HAP-1 (cell line): ENCODE measurements around the gene POLD1.
"Not testable (repeated sequence)": the region's sequence is repeated elsewhere in the genome, so short reads cannot be mapped to it uniquely, and the experiment has no call there.

Source experiments
- DNase-seq, 2 experiments: peaks; one replicate each; pipeline ENCODE4 v3.0.0-alpha.2; 2016 to 2020; ENCODE audit warnings: low spot score in 2 of 2
- H3K27me3 ChIP-seq: fragments of 250-450 bp; sonication (Bioruptor Pico); 2 replicates; pipeline ENCODE4 v1.5.1; 2020; ENCODE audit warnings: low read depth, mild to moderate bottlenecking, moderate library complexity
- H3K36me3 ChIP-seq: fragments of 250-450 bp; sonication (Bioruptor Pico); replicated peaks from 2 replicates; pipeline ENCODE4 v1.5.1; 2020; ENCODE audit warnings: mild to moderate bottlenecking
- H3K4me1 ChIP-seq: fragments of 250-450 bp; sonication (Bioruptor Pico); 2 replicates; pipeline ENCODE4 v1.5.1; 2020; ENCODE audit warnings: mild to moderate bottlenecking
- H3K4me3 ChIP-seq: fragments of 250-450 bp; sonication (Bioruptor Pico); 2 replicates; pipeline ENCODE4 v1.5.1; 2020; ENCODE audit warnings: mild to moderate bottlenecking, moderate library complexity
- H3K9me3 ChIP-seq: fragments of 250-450 bp; sonication (Bioruptor Pico); 2 replicates; pipeline ENCODE4 v1.5.1; 2020; ENCODE audit warnings: mild to moderate bottlenecking, moderate library complexity
- in situ Hi-C: fragments of 300-500 bp; cut with MboI; formaldehyde crosslinking; loops from 3 replicates; pipeline ENCODE4 v1.14.3; 2020; ENCODE audit warnings: low sequenced_read_pairs, inconsistent platforms, mixed read lengths

The POLD1 gene

DNA sequence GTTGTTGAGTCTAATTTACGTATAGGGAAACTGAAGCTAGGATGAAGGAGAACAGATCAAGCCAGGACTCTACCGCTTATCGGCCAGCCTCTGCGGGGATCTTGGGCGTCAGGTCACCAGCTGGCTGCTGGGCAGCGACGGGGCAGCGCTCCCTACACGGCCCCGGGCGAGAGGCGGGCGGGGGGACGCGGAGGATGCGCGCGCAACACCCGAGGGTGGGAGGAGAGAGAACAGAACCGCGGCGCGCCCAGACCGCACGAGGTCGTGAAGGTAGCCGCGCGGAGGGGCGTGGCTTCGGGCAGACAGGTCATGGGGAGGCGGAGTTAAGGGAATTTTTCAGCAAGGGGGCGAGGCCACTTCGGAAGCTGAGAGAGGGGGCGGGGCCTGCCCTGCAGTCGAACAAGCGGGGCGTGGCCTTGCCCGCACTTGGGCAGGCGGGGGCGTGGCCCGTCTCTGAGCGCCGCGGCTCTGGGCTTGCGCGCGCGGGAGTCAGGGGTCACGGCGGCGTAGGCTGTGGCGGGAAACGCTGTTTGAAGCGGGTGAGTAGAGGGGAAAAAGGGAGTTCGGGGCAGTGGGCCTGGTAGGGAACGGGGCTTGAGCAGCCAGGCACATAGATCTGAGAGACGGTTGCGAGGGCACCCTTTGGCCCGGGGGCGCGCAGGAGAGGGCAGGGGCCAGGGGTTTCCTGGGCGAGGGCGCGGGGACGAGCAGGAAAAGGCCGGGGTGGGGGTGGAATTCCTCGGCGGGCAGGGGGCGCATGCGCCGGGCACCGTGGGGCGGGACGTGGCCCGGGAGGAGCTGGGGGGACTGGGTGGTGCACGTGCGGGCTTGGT lies at the start of gene POLD1:
Gene POLD1 (plus strand): TSS at position 496 of the 833 bp plus-strand sequence. CDS start 14,505 bp downstream, outside the sequence.
- no peaks in the 10 kb centered on the region for H3K27me3 ChIP-seq
- H3K36me3 ChIP-seq: peaks cover 36% of the 10 kb centered on the region
- peak within 1 kb of the TSS; percentile 78 for H3K4me3 ChIP-seq
- DNase-seq: peak; percentile 98 to 99
- no peaks in the 10 kb centered on the region for H3K9me3 ChIP-seq
- peaks cover 9% of the 10 kb centered on the region; the same call in 1 of the 2 replicates for H3K4me1 ChIP-seq
- in situ Hi-C loops: no loop called here

DNA sequence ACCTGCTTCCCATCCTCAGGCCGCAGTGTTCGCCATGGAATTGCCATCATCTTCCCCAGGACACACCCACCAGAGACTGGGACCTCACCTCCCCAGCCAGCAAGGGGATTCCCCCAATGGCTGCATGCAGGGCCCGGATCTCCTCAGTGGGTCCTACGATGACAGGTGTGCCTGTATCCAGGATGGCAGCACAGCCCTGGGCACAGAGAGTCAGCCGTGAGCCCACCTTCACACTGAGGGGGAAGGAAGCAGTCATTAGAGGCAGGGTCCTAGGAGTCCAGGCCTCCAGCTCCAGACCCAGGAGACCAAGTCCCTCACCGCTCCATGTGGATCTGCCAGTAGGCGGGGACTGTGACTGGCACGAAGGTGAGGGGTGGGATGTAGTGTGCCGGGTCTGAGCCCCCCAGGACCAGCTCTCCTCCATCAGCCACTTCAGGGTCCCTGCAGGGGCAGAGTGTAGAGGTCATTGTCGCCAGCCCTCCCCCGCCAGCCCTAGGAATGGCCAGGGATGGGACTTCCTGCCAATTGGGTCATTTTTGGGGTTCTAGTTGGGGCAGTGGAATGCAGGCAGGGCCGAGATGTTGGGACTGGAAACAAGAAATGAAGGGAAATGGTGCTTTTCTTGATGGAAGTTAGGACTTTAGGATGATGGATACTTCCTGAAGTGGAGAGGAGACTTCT lies 49.3 kb upstream of the POLD1 start:
- peaks cover 8% of the 10 kb centered on the region for H3K4me1 ChIP-seq
- in situ Hi-C loops: no loop called here
- H3K27me3 ChIP-seq: peaks cover 7% of the 10 kb centered on the region
- DNase-seq: no peak
- H3K4me3 ChIP-seq: no peak overlapping the region
- no peaks in the 10 kb centered on the region for H3K36me3 ChIP-seq
- no peaks in the 10 kb centered on the region; the same call in 1 of the 2 replicates for H3K9me3 ChIP-seq

DNA sequence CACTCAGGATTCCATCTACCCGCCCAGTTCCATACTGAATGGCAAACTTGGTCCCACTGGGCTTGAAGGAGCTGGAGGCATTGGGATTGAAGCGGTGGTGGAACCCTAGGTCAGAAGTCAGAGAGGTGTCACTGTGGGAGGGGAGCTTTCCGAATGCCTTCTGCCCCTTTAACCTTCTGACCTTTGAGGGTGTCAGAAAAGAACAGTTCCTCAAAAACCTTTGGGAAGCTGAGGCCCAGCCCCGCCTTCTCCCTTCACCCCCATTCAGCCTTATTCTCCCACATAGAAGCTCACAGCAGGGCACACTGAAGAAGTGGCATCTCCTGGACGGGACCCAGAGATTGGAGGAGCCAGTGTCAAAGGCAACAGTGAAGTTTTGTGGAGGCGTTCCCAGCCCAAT lies 47.1 kb upstream of the POLD1 start:
- in situ Hi-C loops, H3K4me3 ChIP-seq, DNase-seq, H3K27me3 ChIP-seq, H3K9me3 ChIP-seq, H3K36me3 ChIP-seq, H3K4me1 ChIP-seq: not testable (repeated sequence)

DNA sequence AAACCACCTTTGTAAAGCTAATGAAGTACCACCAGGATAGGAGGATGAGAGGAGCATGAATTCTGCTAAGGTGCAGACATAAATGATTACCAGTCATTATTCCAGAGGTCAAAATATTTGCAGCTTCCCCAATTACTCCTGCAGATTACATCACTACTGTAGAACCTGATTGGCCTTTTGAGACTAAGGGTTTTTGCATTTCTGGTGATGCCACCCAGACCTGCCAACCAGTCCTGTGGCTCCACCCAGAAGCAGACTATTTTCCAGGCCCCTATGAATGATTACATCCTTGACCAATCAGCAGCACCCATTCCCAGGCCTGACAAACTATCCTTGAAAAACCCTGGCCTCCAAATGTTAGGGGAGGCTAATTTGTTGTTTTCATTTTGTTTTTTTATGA lies 43.8 kb upstream of the POLD1 start:
- no peak for DNase-seq
- Histone ChIP-seq H3K4me3 (no peak overlapping the region), H3K9me3 (no peaks in the 10 kb centered on the region; the same call in 1 of the 2 replicates), H3K27me3 (no peaks in the 10 kb centered on the region), H3K4me1 (no peaks in the 10 kb centered on the region), H3K36me3 (no peaks in the 10 kb centered on the region)
- in situ Hi-C loops: no loop called here

DNA sequence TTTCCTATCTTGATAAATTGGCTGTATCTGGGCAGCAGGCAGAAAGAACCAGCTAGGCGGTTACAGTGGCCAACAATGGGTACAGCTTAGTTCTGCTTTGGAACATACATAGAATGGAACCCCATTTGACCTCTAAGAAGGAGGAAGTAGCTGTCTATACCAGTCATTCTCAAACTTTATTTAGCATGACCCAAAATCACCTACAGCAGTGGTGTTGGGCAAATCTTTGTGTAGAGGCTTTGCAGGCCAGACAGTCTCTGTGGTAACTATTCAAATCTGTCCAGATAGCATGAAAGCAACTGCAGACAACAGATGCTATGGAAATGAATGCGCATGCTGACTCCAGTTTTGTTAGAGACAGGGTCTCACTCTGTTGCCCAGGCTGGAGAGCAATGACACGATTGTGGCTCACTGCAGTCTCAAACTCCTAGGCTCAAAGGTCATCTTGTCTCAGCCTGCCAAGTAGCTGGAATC lies 43.0 kb upstream of the POLD1 start:
- no peak overlapping the region for H3K4me3 ChIP-seq
- H3K36me3 ChIP-seq: no peaks in the 10 kb centered on the region
- no peak for DNase-seq
- H3K27me3 ChIP-seq: no peaks in the 10 kb centered on the region
- H3K4me1 ChIP-seq: no peaks in the 10 kb centered on the region
- H3K9me3 ChIP-seq: no peaks in the 10 kb centered on the region; the same call in 1 of the 2 replicates
- in situ Hi-C loops: no loop called here

DNA sequence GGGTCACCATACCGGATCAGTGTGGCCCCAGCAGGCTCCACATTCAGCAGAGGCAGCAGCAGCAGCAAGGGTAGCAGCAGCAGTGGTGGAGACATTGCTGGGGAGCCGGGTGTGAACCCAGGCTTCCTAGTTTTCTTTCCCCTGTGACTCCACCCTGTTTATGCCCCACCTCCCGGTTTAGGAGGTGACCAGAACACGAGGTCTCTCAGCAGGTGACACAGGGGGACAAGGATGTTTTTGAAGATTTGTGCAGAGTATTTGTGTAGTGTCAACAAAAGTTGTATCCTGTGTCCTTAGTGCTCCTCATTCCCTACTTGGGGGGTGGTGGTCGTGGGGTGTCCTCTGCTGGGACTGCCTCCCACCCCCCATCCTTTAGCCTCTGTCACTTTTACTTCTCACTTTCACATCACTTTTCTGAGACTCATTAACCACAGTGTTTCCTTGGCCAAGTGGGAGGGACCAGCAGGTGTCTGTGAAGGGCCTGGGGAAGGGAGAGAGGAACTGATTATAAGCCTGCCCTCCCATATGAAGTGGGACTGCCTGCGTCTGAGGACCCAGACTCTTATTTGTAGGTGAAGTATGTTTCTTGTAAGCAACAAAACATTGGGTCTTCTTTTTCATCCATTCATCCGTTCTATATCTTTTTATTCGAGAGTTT lies 39.4 kb upstream of the POLD1 start:
- H3K27me3 ChIP-seq: no peaks in the 10 kb centered on the region
- in situ Hi-C loops: no loop called here
- DNase-seq: no peak
- H3K36me3 ChIP-seq: no peaks in the 10 kb centered on the region
- no peak overlapping the region for H3K4me3 ChIP-seq
- H3K9me3 ChIP-seq: no peaks in the 10 kb centered on the region; the same call in 1 of the 2 replicates
- H3K4me1 ChIP-seq: no peaks in the 10 kb centered on the region

DNA sequence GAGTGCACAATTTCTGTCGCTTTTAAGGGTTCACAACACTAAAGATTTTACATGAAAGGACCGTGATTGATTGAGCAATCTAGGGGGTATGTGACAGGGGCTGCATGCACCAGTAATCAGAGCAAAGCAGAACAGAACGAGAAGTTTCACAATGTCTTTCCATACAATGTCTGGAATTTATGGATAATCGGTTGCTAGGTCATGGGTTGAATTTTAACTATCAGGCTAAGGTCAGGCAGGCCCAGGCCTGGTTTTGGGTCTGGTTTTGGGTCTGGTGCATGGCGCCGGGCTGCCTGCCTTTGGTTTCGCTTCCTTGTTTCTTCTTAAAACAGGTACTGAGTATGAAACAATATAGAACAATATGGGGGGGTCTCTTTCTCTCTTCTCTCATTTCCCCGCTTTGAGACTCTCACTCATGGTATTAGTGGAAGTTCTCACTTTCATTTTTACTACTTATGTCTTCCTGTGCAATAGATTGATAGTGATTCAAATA lies 37.0 kb upstream of the POLD1 start:
- H3K27me3 ChIP-seq, H3K36me3 ChIP-seq, H3K9me3 ChIP-seq, in situ Hi-C loops, DNase-seq, H3K4me3 ChIP-seq, H3K4me1 ChIP-seq: not testable (repeated sequence)

DNA sequence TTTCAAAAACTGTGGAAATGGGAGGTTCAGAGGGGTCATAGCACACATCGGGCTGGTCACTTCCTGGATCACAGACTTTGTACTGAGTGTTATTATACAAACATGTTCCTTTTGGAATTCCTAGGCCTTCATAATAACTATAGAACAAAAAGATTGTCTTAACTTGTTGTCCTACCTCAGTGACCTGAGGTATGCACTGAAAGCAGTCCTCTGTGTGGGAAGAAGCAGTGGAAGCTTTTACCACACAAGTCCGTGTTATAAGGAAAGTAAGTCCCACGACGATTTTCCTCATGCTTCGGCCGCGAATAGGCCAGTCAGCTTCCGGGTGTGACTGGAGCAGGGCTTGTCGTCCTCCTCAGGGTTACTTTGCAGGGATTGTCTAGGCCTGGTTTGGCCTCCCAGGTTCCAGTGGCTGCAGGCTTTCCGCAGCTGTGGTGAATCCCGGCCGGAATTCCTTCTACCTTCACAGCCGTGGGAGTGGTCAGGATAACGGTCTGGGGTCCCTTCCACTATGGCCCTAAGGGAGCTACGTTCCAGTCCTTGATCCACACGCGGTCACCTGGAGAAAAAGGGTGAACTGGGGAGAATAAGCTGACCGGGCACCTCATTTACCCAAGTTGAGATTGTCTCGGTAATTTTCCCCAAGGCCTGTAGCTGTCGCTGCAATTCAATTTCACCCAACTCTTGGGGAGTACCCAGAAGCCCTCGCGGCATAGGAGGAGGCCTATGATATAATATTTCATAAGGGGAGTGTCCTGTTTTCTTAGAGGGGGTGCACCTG lies 34.7 kb upstream of the POLD1 start:
- Histone ChIP-seq H3K4me1 (no peaks in the 10 kb centered on the region), H3K9me3 (no peaks in the 10 kb centered on the region; the same call in 1 of the 2 replicates), H3K36me3 (no peaks in the 10 kb centered on the region), H3K4me3 (no peak overlapping the region), H3K27me3 (no peaks in the 10 kb centered on the region)
- in situ Hi-C loops: loop anchor here (25.0 kb wide), 1 partner anchor 563 kb away; the partner anchor contains the start of gene KLK4
- no peak for DNase-seq

DNA sequence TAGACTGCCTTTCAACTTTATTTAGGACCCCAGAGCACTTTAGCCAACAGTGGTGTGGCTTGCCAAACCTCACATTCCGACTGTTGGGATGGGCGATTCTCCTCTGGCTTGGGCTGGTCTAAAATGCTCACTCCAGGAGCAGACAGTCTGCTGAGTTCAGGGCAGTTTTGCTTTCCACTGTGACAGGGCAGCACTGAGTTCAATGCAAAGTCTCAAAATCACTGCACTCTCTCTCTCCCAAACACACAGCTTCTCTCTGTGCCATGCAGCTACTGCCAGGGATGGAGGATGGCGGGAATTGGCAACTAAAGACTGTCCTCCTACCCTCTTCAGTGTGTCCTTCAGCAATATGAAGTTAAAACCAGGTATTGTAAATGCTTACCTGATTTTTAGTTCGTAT lies 31.9 kb upstream of the POLD1 start:
- in situ Hi-C loops: loop anchor here (25.0 kb wide), 1 partner anchor 560 kb away; the partner anchor contains the start of gene KLK4
- Histone ChIP-seq H3K36me3 (no peaks in the 10 kb centered on the region), H3K4me3 (no peak overlapping the region), H3K4me1 (no peaks in the 10 kb centered on the region; the same call in 1 of the 2 replicates), H3K27me3 (peaks cover 3% of the 10 kb centered on the region; the same call in 1 of the 2 replicates), H3K9me3 (no peaks in the 10 kb centered on the region)
- no peak for DNase-seq

DNA sequence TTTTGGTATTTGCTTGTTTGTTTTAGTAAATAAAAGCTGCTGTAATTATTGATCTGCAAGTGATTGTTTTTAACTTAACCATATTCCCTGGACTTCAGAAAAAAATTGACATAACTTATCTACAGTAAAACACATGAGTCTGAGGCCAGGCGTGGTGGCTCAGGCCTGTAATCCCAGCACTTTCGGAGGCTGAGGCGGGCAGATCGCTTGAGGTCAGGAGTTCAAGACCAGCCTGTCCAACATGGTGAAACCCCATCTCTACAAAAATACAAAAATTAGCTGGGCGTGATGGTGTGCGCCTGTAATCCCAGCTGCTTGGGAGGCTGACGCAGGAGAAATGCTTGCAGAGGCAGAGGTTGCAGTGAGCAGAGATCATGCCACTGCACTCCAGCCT lies 30.7 kb upstream of the POLD1 start:
- not testable (repeated sequence) for H3K4me1 ChIP-seq, H3K9me3 ChIP-seq, DNase-seq, H3K27me3 ChIP-seq, H3K4me3 ChIP-seq, H3K36me3 ChIP-seq
- in situ Hi-C loops: loop anchor here (25.0 kb wide), 1 partner anchor 559 kb away; the partner anchor contains the start of gene KLK4

DNA sequence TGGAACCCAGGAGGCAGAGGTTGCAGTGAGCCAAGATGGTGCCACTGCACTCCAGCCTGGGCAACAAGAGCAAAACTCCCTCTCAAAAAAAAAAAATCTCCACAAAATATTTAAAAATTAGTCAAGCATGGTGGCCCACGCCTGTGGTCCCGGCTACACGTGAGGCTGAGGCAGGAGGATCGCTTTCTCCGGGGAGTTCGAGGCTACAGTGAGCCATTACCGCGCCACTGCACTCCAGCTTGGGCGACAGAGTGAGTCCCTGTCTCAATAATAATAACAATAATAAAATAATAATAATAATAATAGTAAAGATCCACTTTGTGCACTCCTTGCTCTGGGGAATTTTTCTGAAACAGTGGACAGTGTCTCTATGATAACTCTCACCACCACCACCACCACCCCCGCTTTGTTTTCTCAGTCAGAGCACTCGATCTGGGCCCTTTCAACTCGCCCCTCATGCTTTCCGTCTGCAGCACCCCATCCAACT lies 27.4 kb upstream of the POLD1 start:
- in situ Hi-C loops: loop anchor here (25.0 kb wide), 1 partner anchor 556 kb away; the partner anchor contains the start of gene KLK4
- DNase-seq: no peak
- peaks cover 3% of the 10 kb centered on the region; the same call in 1 of the 2 replicates for H3K27me3 ChIP-seq
- no peaks in the 10 kb centered on the region for H3K36me3 ChIP-seq
- H3K4me1 ChIP-seq: no peaks in the 10 kb centered on the region; the same call in 1 of the 2 replicates
- H3K9me3 ChIP-seq: no peaks in the 10 kb centered on the region
- no peak overlapping the region for H3K4me3 ChIP-seq

DNA sequence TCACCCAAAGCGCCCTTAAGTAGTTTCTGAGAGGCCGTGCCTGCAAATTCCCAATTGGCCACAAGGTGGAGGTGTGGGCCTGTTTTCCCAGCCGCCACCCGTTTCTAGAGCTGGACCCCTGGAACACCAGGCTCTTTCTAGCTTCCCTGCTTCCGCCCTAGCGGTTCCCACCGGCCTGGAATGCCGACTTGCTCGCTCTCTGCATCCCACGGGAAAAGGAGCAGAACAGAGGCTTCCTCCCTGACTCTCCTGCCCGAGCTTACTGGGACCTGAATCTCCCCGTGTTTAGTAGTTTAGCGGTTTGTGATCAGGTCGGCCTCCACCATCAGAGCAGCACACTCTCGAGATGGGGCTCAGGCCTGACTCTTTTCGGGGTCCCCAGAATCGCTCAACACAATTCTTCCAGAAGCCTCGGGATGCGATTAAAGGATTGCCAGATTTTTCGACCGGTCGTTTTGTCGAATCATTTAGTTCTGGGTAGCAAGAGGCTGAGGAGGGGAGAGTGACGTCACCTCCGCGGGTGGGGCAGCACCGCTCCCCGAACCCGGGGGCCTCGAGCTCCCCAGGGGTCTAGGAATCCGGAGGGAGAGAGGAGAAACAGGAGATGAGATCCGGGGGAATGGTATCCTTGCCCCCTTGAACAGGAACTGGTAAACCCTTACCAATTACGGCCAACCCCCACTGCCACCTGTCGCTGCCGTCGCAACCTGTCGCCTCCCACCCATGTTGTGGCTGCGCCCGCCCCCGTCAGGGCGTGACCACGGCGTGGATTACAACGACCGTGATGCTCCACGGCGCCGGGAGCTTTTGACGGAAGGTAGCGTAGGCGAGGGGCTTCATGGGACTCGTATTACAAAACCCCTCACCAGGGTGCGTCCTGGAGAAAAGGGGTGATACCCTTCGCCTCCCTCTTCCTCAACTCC lies 26.7 kb upstream of the POLD1 start:
- H3K4me3 ChIP-seq: no peak overlapping the region
- DNase-seq: peak; percentile 68 to 83
- in situ Hi-C loops: loop anchor here (25.0 kb wide), 1 partner anchor 555 kb away; the partner anchor contains the start of gene KLK4
- H3K36me3 ChIP-seq: no peaks in the 10 kb centered on the region
- H3K4me1 ChIP-seq: no peaks in the 10 kb centered on the region; the same call in 1 of the 2 replicates
- H3K27me3 ChIP-seq: peaks cover 3% of the 10 kb centered on the region; the same call in 1 of the 2 replicates
- no peaks in the 10 kb centered on the region for H3K9me3 ChIP-seq
